Measurements from ENCODE around the gene LAMA5. TPM values are rescaled to one million over a fixed set of nuclear protein-coding genes. Genes with fewer than 3 reads are reported as not detected.

Gene LAMA5
- total RNA-seq, 2 donors from 2014 or later: 170 to 272 TPM

DNA sequence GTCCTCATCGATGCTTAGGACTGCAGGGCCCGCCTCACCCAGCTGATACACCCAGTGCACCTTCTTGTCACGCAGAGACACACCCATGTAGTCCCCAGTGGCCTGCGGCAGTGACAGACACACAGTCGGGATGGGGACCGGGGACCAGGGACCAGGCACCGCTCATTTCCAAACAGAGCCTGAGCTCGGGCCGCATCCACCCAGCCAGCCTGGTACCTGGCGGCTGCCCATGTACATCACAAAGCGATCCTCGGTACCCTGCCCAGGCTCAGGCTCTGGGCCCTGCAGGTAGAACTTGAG lies 52.8 kb downstream of the LAMA5 start:
- whole genome bisulfite sequencing: 84% methylated on average over 11 of the region's 12 CpGs
- TF ChIP-seq POLR2A (IDR thresholded peaks at IDR 0.05): no peak
- TF ChIP-seq POLR2AphosphoS5 (IDR thresholded peaks at IDR 0.05): no peak
- TF ChIP-seq, protein P1, sequence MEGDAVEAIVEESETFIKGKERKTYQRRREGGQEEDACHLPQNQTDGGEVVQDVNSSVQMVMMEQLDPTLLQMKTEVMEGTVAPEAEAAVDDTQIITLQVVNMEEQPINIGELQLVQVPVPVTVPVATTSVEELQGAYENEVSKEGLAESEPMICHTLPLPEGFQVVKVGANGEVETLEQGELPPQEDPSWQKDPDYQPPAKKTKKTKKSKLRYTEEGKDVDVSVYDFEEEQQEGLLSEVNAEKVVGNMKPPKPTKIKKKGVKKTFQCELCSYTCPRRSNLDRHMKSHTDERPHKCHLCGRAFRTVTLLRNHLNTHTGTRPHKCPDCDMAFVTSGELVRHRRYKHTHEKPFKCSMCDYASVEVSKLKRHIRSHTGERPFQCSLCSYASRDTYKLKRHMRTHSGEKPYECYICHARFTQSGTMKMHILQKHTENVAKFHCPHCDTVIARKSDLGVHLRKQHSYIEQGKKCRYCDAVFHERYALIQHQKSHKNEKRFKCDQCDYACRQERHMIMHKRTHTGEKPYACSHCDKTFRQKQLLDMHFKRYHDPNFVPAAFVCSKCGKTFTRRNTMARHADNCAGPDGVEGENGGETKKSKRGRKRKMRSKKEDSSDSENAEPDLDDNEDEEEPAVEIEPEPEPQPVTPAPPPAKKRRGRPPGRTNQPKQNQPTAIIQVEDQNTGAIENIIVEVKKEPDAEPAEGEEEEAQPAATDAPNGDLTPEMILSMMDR (IDR thresholded peaks at IDR 0.05): no peak
- Histone ChIP-seq H3K36me3 (peaks cover 14 to 19% of the 10 kb centered on the region in 2 donors), H3K4me3 (no peak overlapping the region), H3K27ac (no peak overlapping the region), H3K4me1 (replicated peaks) (no peaks in the 10 kb centered on the region), H3K9me3 (no peaks in the 10 kb centered on the region), H3K27me3 (replicated peaks; ENCODE audit: insufficient read depth) (no peaks in the 10 kb centered on the region)
- intact Hi-C loops (cut with DNase I): no loop called here
- DNase-seq (ENCODE audit: low spot score): no peak

DNA sequence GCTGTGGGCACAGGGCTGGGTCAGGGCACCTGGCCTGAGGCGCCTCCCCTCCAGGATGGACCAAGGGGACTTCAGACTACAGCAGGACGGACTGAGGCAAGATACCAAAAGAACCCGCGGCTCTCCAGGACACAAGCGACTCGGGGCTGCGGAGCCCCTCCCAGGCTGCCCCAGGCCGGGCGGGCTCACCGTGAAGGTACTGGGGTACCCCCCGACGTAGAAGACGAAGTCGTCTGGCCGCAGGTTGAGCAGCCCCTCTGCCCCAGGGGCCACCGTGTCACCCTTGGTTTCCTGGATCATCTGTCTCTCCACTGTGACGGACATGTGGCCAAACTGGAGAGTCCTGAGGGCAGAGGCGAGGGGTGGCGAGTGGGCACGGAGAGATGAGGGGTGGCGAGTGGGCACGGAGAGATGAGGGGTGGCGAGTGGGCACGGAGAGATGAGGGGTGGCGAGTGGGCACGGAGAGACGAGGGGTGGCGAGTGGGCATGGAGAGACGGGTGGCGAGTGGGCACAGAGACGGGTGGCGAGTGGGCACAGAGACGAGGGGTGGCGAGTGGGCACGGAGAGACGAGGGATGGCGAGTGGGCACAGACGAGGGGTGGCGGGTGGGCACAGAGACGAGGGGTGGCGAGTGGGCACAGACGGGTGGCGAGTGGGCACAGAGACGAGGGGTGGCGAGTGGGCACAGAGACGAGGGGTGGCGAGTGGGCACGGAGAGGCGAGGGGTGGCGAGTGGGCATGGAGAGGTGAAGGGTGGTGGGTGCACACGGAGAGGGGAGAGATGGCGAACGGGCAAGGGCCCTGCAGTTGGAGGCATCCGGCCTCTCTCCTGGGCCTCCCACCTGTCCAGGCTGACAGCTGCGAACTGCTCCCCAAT lies 53.4 kb downstream of the LAMA5 start:
- no peak overlapping the region for H3K27ac ChIP-seq

DNA sequence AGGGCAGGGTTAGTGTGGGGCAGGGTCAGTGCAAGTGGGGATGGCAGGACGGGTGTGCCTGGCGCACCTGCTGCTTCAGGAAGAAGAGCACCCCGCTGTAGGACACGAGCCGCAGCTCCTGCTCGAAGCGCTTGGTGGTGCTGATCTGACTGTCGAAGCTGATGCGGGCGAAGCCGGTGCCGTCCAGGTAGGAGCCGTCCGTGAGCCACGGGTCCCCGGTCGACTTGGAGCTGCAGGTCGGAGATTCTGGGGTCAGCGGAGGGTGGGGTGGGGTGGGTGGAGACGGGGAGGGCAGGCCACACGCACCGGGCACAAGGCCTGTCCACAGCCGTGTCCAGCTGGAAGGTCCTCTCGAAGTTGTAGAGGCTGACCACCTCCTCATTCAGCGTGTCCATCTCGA lies 54.1 kb downstream of the LAMA5 start:
- peaks cover 19 to 21% of the 10 kb centered on the region in 2 donors for H3K36me3 ChIP-seq
- intact Hi-C loops (cut with DNase I): no loop called here
- 96% methylated on average over 26 of the region's 26 CpGs for WGBS
- H3K27me3 ChIP-seq (replicated peaks; ENCODE audit: insufficient read depth): no peaks in the 10 kb centered on the region
- no peak overlapping the region for H3K27ac ChIP-seq
- H3K4me3 ChIP-seq: no peak overlapping the region
- no peaks in the 10 kb centered on the region for H3K9me3 ChIP-seq
- no peak for DNase-seq (ENCODE audit: low spot score)
- no peak for TF ChIP-seq POLR2AphosphoS5 (IDR thresholded peaks at IDR 0.05)
- TF ChIP-seq, protein P1 (IDR thresholded peaks at IDR 0.05): no peak
- TF ChIP-seq POLR2A (IDR thresholded peaks at IDR 0.05): no peak
- H3K4me1 ChIP-seq (replicated peaks): peaks cover 4% of the 10 kb centered on the region

More for the DNA sequence above, 53.4 kb downstream of the LAMA5 start:
- DNase-seq (ENCODE audit: low spot score): no peak
- Histone ChIP-seq H3K36me3 (peaks cover 14 to 19% of the 10 kb centered on the region in 2 donors), H3K27me3 (replicated peaks; ENCODE audit: insufficient read depth) (no peaks in the 10 kb centered on the region), H3K4me1 (replicated peaks) (no peaks in the 10 kb centered on the region), H3K9me3 (no peaks in the 10 kb centered on the region), H3K4me3 (no peak overlapping the region)
- intact Hi-C loops (cut with DNase I): no loop called here
- WGBS: 92% methylated on average over 55 of the region's 55 CpGs
- TF ChIP-seq, protein P1 (IDR thresholded peaks at IDR 0.05): no peak
- no peak for TF ChIP-seq POLR2A (IDR thresholded peaks at IDR 0.05)
- TF ChIP-seq POLR2AphosphoS5 (IDR thresholded peaks at IDR 0.05): no peak

DNA sequence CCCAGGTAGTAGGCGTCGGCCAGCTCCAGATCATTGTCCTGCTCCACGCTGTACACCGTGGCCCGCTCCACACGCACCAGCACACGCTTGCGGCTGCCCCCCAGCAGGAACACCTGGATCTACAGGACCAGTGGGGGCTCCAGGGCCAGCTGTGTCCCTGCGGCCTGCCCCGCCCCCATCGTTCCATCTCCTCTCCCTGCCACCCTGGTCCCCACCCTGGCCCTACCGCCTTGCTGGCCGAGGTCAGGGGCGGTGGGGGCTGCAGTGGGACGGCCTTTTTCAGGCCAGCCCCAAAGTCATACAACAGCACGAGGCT lies 54.5 kb downstream of the LAMA5 start:
- Histone ChIP-seq H3K27me3 (replicated peaks; ENCODE audit: insufficient read depth) (no peaks in the 10 kb centered on the region), H3K4me1 (replicated peaks) (peaks cover 7% of the 10 kb centered on the region), H3K4me3 (no peak overlapping the region), H3K36me3 (peaks cover 19 to 25% of the 10 kb centered on the region in 2 donors), H3K27ac (no peak overlapping the region), H3K9me3 (no peaks in the 10 kb centered on the region)
- WGBS: 89% methylated on average over 16 of the region's 16 CpGs
- DNase-seq (ENCODE audit: low spot score): no peak
- TF ChIP-seq, protein P1 (IDR thresholded peaks at IDR 0.05): no peak
- no peak for TF ChIP-seq POLR2AphosphoS5 (IDR thresholded peaks at IDR 0.05)
- intact Hi-C loops (cut with DNase I): no loop called here

Measured in prostate gland (tissue), 2 donors.